ENCODE results near the gene RSF1. TPM values are rescaled to one million over a fixed set of nuclear protein-coding genes. Genes with fewer than 3 reads are reported as not detected.

The RSF1 gene
- total RNA-seq, 2 donors from 2014 or later, result 57.6 to 69.9 TPM

- H3K36me3 Mint-ChIP-seq (ENCODE audit: insufficient read depth in 2 of 2), result peaks cover 0 to 20% of the 10 kb centered on the region in 2 donors
- ATAC-seq (replicated peaks in 1 of 2), result no peak
- H3K4me3 Mint-ChIP-seq, result no peak overlapping the region
- no peak for DNase-seq
- H3K27me3 Mint-ChIP-seq (ENCODE audit: low read depth), result no peaks in the 10 kb centered on the region
- H3K27ac Mint-ChIP-seq, result no peak overlapping the region
- no peaks in the 10 kb centered on the region for H3K9me3 Mint-ChIP-seq
- peaks cover 5% of the 10 kb centered on the region for H3K4me1 Mint-ChIP-seq (ENCODE audit: low read depth)
These were observed 122.7 kb downstream of the RSF1 start for GRCh38 chr11:77697865-77698264.

GRCh38 chr11:77695417-77695816, 125.1 kb downstream of the RSF1 start:
- ATAC-seq (replicated peaks in 1 of 2) (no peak), DNase-seq (no peak)
- H3K4me3 Mint-ChIP-seq, result no peak overlapping the region
- no peaks in the 10 kb centered on the region for H3K27me3 Mint-ChIP-seq (ENCODE audit: low read depth)
- H3K9me3 Mint-ChIP-seq, result no peaks in the 10 kb centered on the region
- no peaks in the 10 kb centered on the region for H3K4me1 Mint-ChIP-seq (ENCODE audit: low read depth)
- H3K27ac Mint-ChIP-seq, result no peak overlapping the region
- peaks cover 0 to 14% of the 10 kb centered on the region in 2 donors for H3K36me3 Mint-ChIP-seq (ENCODE audit: insufficient read depth in 2 of 2)

- H3K27me3 Mint-ChIP-seq (ENCODE audit: low read depth), result no peaks in the 10 kb centered on the region
- DNase-seq (no peak), ATAC-seq (replicated peaks in 1 of 2) (no peak)
- no peaks in the 10 kb centered on the region for H3K9me3 Mint-ChIP-seq
- peaks cover 0 to 9% of the 10 kb centered on the region in 2 donors for H3K36me3 Mint-ChIP-seq (ENCODE audit: insufficient read depth in 2 of 2)
- no peak overlapping the region for H3K4me3 Mint-ChIP-seq
- peak overlapping the region; percentile 15 for H3K27ac Mint-ChIP-seq
- no peaks in the 10 kb centered on the region for H3K4me1 Mint-ChIP-seq (ENCODE audit: low read depth)
These were observed 129.9 kb downstream of the RSF1 start for GRCh38 chr11:77690649-77691048.

GRCh38 chr11:77687088-77687487, 133.4 kb downstream of the RSF1 start:
- Mint-ChIP-seq H3K4me1 (ENCODE audit: low read depth) (no peaks in the 10 kb centered on the region), H3K27me3 (ENCODE audit: low read depth) (no peaks in the 10 kb centered on the region), H3K27ac (peak overlapping the region; percentile 73), H3K36me3 (ENCODE audit: insufficient read depth in 2 of 2) (peaks cover 2 to 13% of the 10 kb centered on the region in 2 donors), H3K4me3 (no peak overlapping the region), H3K9me3 (no peaks in the 10 kb centered on the region)
- DNase-seq (no peak), ATAC-seq (replicated peaks in 1 of 2) (no peak)

- no peak for ATAC-seq (replicated peaks in 1 of 2)
- Mint-ChIP-seq H3K27ac (peak overlapping the region; percentile 26), H3K27me3 (ENCODE audit: low read depth) (no peaks in the 10 kb centered on the region), H3K36me3 (ENCODE audit: insufficient read depth in 2 of 2) (peaks cover 2 to 30% of the 10 kb centered on the region in 2 donors), H3K9me3 (no peaks in the 10 kb centered on the region), H3K4me1 (ENCODE audit: low read depth) (no peaks in the 10 kb centered on the region), H3K4me3 (no peak overlapping the region)
- DNase-seq, result no peak
These were observed 143.4 kb downstream of the RSF1 start for GRCh38 chr11:77677138-77677537.

- Mint-ChIP-seq H3K36me3 (ENCODE audit: insufficient read depth in 2 of 2) (peaks cover 12 to 34% of the 10 kb centered on the region in 2 donors), H3K27ac (peak overlapping the region; percentile 20), H3K4me1 (ENCODE audit: low read depth) (no peaks in the 10 kb centered on the region), H3K9me3 (no peaks in the 10 kb centered on the region), H3K4me3 (no peak overlapping the region), H3K27me3 (ENCODE audit: low read depth) (no peaks in the 10 kb centered on the region)
- DNase-seq (no peak), ATAC-seq (replicated peaks in 1 of 2) (no peak)
These were observed 148.3 kb downstream of the RSF1 start for GRCh38 chr11:77672264-77672663.

GRCh38 chr11:77669848-77670511, 150.5 kb downstream of the RSF1 start:
- Mint-ChIP-seq H3K4me1 (ENCODE audit: low read depth) (no peaks in the 10 kb centered on the region), H3K27ac (peak overlapping the region; percentile 53), H3K4me3 (no peak overlapping the region), H3K36me3 (ENCODE audit: insufficient read depth in 2 of 2) (peaks cover 13 to 26% of the 10 kb centered on the region in 2 donors), H3K9me3 (no peaks in the 10 kb centered on the region), H3K27me3 (ENCODE audit: low read depth) (no peaks in the 10 kb centered on the region)
- no peak for ATAC-seq (replicated peaks in 1 of 2)
- DNase-seq, result no peak

- DNase-seq (no peak), ATAC-seq (replicated peaks in 1 of 2) (no peak)
- Mint-ChIP-seq H3K9me3 (no peaks in the 10 kb centered on the region), H3K27ac (no peak overlapping the region), H3K27me3 (ENCODE audit: low read depth) (no peaks in the 10 kb centered on the region), H3K4me1 (ENCODE audit: low read depth) (no peaks in the 10 kb centered on the region), H3K4me3 (no peak overlapping the region), H3K36me3 (ENCODE audit: insufficient read depth in 2 of 2) (peaks cover 13 to 24% of the 10 kb centered on the region in 2 donors)
These were observed 151.8 kb downstream of the RSF1 start for GRCh38 chr11:77668760-77669159.

GRCh38 chr11:77665240-77665965, 155.1 kb downstream of the RSF1 start:
- Mint-ChIP-seq H3K36me3 (ENCODE audit: insufficient read depth in 2 of 2) (peaks cover 9 to 13% of the 10 kb centered on the region in 2 donors), H3K4me1 (ENCODE audit: low read depth) (no peaks in the 10 kb centered on the region), H3K27me3 (ENCODE audit: low read depth) (no peaks in the 10 kb centered on the region), H3K4me3 (no peak overlapping the region), H3K9me3 (no peaks in the 10 kb centered on the region), H3K27ac (no peak overlapping the region)
- no peak for ATAC-seq (replicated peaks in 1 of 2)
- DNase-seq, result no peak

GRCh38 chr11:77661670-77662069, 158.9 kb downstream of the RSF1 start:
- no peak for DNase-seq
- no peak overlapping the region for H3K27ac Mint-ChIP-seq
- peaks cover 0 to under 1% of the 10 kb centered on the region in 2 donors for H3K36me3 Mint-ChIP-seq (ENCODE audit: insufficient read depth in 2 of 2)
- ATAC-seq (replicated peaks in 1 of 2), result no peak
- no peaks in the 10 kb centered on the region for H3K9me3 Mint-ChIP-seq
- H3K4me3 Mint-ChIP-seq, result no peak overlapping the region
- no peaks in the 10 kb centered on the region for H3K4me1 Mint-ChIP-seq (ENCODE audit: low read depth)
- H3K27me3 Mint-ChIP-seq (ENCODE audit: low read depth), result no peaks in the 10 kb centered on the region

GRCh38 chr11:77660947-77661346, 159.6 kb downstream of the RSF1 start:
- DNase-seq (no peak), ATAC-seq (replicated peaks in 1 of 2) (no peak)
- no peak overlapping the region for H3K27ac Mint-ChIP-seq
- no peaks in the 10 kb centered on the region for H3K36me3 Mint-ChIP-seq (ENCODE audit: insufficient read depth in 2 of 2)
- no peaks in the 10 kb centered on the region for H3K27me3 Mint-ChIP-seq (ENCODE audit: low read depth)
- H3K9me3 Mint-ChIP-seq, result no peaks in the 10 kb centered on the region
- H3K4me1 Mint-ChIP-seq (ENCODE audit: low read depth), result no peaks in the 10 kb centered on the region
- no peak overlapping the region for H3K4me3 Mint-ChIP-seq

GRCh38 chr11:77658213-77659013, 162.1 kb downstream of the RSF1 start:
- no peaks in the 10 kb centered on the region for H3K27me3 Mint-ChIP-seq (ENCODE audit: low read depth)
- no peak for ATAC-seq (replicated peaks in 1 of 2)

GRCh38 chr11:77656362-77656761, 164.2 kb downstream of the RSF1 start:
- DNase-seq, result no peak
- Mint-ChIP-seq H3K27ac (no peak overlapping the region), H3K4me3 (no peak overlapping the region), H3K27me3 (ENCODE audit: low read depth) (no peaks in the 10 kb centered on the region), H3K4me1 (ENCODE audit: low read depth) (no peaks in the 10 kb centered on the region), H3K9me3 (no peaks in the 10 kb centered on the region), H3K36me3 (ENCODE audit: insufficient read depth in 2 of 2) (no peaks in the 10 kb centered on the region)
- ATAC-seq (replicated peaks in 1 of 2), result no peak

More at GRCh38 chr11:77658213-77659013, 162.1 kb downstream of the RSF1 start:
- DNase-seq, result no peak
- H3K4me1 Mint-ChIP-seq (ENCODE audit: low read depth), result no peaks in the 10 kb centered on the region
- no peak overlapping the region for H3K27ac Mint-ChIP-seq
- no peaks in the 10 kb centered on the region for H3K36me3 Mint-ChIP-seq (ENCODE audit: insufficient read depth in 2 of 2)
- H3K4me3 Mint-ChIP-seq, result no peak overlapping the region
- H3K9me3 Mint-ChIP-seq, result no peaks in the 10 kb centered on the region
